Erythroblast (primary cell): Measurements from ENCODE around the gene GNA12.
A peak's percentile ranks its signal among the peaks of the same experiment; 100 is the strongest.
"Not testable (repeated sequence)": the region's sequence is repeated elsewhere in the genome, so short reads cannot be mapped to it uniquely, and the experiment has no call there.

ENCODE experiments used
- DNase-seq, 2 experiments: peaks; one replicate each; lab custom pipeline; 2025; lab: John Stamatoyannopoulos, UW
- GATA1 ChIP-seq: IDR thresholded peaks from 2 replicates; pipeline ENCODE4 v1.6.1; 2011; ENCODE audit warnings: low read depth, mild to moderate bottlenecking, control low read depth, low read length, moderate library complexity
- POLR2A ChIP-seq: IDR thresholded peaks from 2 replicates; pipeline ENCODE4 v1.6.1; 2011; ENCODE audit warnings: mild to moderate bottlenecking, low read length

The GNA12 gene

GRCh38 chr7:2700141-2700850 lies 143.8 kb downstream of the GNA12 start:
- DNase-seq = no peak
- TF ChIP-seq POLR2A (no peak), GATA1 (no peak)

GRCh38 chr7:2699289-2699620 lies 144.9 kb downstream of the GNA12 start:
- DNase-seq = no peak
- TF ChIP-seq POLR2A (no peak), GATA1 (no peak)

GRCh38 chr7:2698581-2699288 lies 145.4 kb downstream of the GNA12 start:
- no peak for TF ChIP-seq GATA1
- no peak for TF ChIP-seq POLR2A
- DNase-seq = no peak

GRCh38 chr7:2694122-2694436 lies 150.0 kb downstream of the GNA12 start:
- not testable (repeated sequence) for DNase-seq

- peak in 1 of 2 experiments; percentile 27 for DNase-seq
Measured at GRCh38 chr7:2693420-2694121, 150.5 kb downstream of the GNA12 start.

GRCh38 chr7:2692543-2692942 lies 151.6 kb downstream of the GNA12 start:
- no peak for DNase-seq
- TF ChIP-seq GATA1 = no peak
- no peak for TF ChIP-seq POLR2A

- not testable (repeated sequence) for DNase-seq
Measured at GRCh38 chr7:2691932-2692439, 152.1 kb downstream of the GNA12 start.

GRCh38 chr7:2691011-2691707 lies 152.9 kb downstream of the GNA12 start:
- no peak for DNase-seq
- TF ChIP-seq GATA1 = no peak
- no peak for TF ChIP-seq POLR2A

- TF ChIP-seq GATA1 = no peak
- no peak for TF ChIP-seq POLR2A
- DNase-seq = no peak
Measured at GRCh38 chr7:2689951-2690705, 154.0 kb downstream of the GNA12 start.

GRCh38 chr7:2689343-2689847 lies 154.7 kb downstream of the GNA12 start:
- DNase-seq = no peak

GRCh38 chr7:2688409-2689342 lies 155.4 kb downstream of the GNA12 start:
- TF ChIP-seq GATA1 (no peak), POLR2A (no peak)
- no peak for DNase-seq

More at GRCh38 chr7:2689343-2689847, 154.7 kb downstream of the GNA12 start:
- no peak for TF ChIP-seq POLR2A
- no peak for TF ChIP-seq GATA1

- DNase-seq = no peak
- no peak for TF ChIP-seq GATA1
- TF ChIP-seq POLR2A = no peak
Measured at GRCh38 chr7:2687881-2688318, 156.2 kb downstream of the GNA12 start, which contains the start of gene AMZ1. AMZ1 (plus strand) TSS chr7:2688202; CDS start chr7:2700452, 12,250 bp downstream.
